Activated T-helper 1 cell treated with anti-CD3 and anti-CD28 coated beads, Interleukin-12 subunit alpha, Interleukin-12 subunit beta, Interleukin-2, Interleukin-4 antibody, amounts not matched to agents 30 ng/mL and 10 ng/mL and 1 ng/mL, durations not matched to agents 14 hours and 24 hours and 36 hours (primary cell): Measurements from ENCODE around the gene EPHB3. TPM values are rescaled to one million over a fixed set of nuclear protein-coding genes. Genes with fewer than 3 reads are reported as not detected.

Source experiments
- DNase-seq: peaks from one replicate; pipeline ENCODE4 v3.0.0; 2021; ENCODE audit warnings: low spot score
- H3K27ac Mint-ChIP-seq: one replicate; pipeline ENCODE4 v1.8.0; 2021; ENCODE audit warnings: mild to moderate bottlenecking, mixed read lengths
- H3K27me3 Mint-ChIP-seq: one replicate; pipeline ENCODE4 v1.8.0; 2022; ENCODE audit warnings: mild to moderate bottlenecking, moderate library complexity, mixed read lengths; ENCODE audit not compliant: insufficient read depth
- H3K36me3 Mint-ChIP-seq: one replicate; pipeline ENCODE4 v1.8.0; 2021; ENCODE audit warnings: low read depth, mixed read lengths
- H3K4me1 Mint-ChIP-seq: one replicate; pipeline ENCODE4 v1.8.0; 2021; ENCODE audit warnings: low read depth, mixed read lengths
- H3K4me3 Mint-ChIP-seq: one replicate; pipeline ENCODE4 v1.8.0; 2021; ENCODE audit warnings: mild to moderate bottlenecking, moderate library complexity, mixed read lengths
- H3K9me3 Mint-ChIP-seq: one replicate; pipeline ENCODE4 v1.8.0; 2021; ENCODE audit warnings: mixed read lengths
- intact Hi-C: fragments of 100-400 bp; cut with micrococcal nuclease; formaldehyde crosslinking; loops from one replicate; pipeline ENCODE4 v1.15.1; 2024
- total RNA-seq: library from RNA; stranded (reverse); gene quantifications from 2 replicates; pipeline ENCODE4 v1.2.3, GENCODE V29; 2022

EPHB3 gene
- total RNA-seq, 1 donor from 2014 or later: 0.31 TPM

- Mint-ChIP-seq H3K9me3 (no peaks in the 10 kb centered on the region), H3K27me3 (peaks cover 29% of the 10 kb centered on the region), H3K36me3 (no peaks in the 10 kb centered on the region), H3K4me3 (no peak overlapping the region), H3K27ac (no peak overlapping the region), H3K4me1 (no peaks in the 10 kb centered on the region)
- intact Hi-C loops: no loop called here
- no peak for DNase-seq
Observed at GRCh38 chr3:184537885-184538665, 23.5 kb upstream of the EPHB3 start.

DNA sequence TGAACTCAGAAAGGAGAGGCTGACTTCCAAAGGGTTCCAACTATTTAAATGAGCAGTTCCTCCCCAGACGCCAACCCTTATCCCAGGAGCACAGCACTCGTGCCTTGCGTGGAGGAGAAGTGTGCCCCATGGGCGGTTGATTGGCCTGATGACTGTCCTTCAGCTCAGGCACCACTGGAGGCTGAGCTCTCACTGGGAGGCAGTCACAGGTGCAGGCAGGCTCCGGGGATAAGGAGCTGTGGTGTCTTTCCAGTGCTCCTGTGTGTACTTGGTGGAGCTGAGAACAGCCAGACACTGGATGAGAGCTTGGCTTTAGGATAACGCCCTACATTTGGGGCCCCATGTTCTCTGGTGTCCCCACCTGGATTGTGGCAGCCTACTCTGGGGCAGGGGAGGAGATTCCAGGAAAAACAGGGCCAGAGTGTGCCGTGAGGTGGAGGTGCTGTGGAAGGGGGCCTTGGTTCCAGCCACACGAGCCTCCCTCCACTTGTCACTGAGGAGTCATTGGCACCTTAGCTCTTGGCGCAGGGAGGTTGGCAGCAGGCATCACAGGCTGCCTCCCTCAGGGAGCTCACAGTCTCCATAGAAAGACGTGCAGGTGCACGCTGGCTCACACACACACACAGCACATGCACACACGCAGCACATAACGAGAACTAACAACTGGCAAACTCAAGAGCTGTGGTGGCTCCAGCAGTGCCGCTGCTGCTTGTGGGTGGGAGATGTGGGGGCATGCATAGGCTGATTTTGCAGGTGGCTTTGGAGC is 22.7 kb upstream of the EPHB3 start:
- no peaks in the 10 kb centered on the region for H3K36me3 Mint-ChIP-seq
- H3K27ac Mint-ChIP-seq: no peak overlapping the region
- intact Hi-C loops: no loop called here
- DNase-seq: no peak
- peaks cover 33% of the 10 kb centered on the region for H3K27me3 Mint-ChIP-seq
- no peaks in the 10 kb centered on the region for H3K9me3 Mint-ChIP-seq
- H3K4me1 Mint-ChIP-seq: no peaks in the 10 kb centered on the region
- no peak overlapping the region for H3K4me3 Mint-ChIP-seq

- Mint-ChIP-seq H3K36me3 (no peaks in the 10 kb centered on the region), H3K4me1 (no peaks in the 10 kb centered on the region), H3K9me3 (no peaks in the 10 kb centered on the region), H3K27ac (no peak overlapping the region), H3K27me3 (peaks cover 30% of the 10 kb centered on the region), H3K4me3 (no peak overlapping the region)
- DNase-seq: no peak
- intact Hi-C loops: no loop called here
Observed at GRCh38 chr3:184539801-184540435, 21.7 kb upstream of the EPHB3 start.

- no peak overlapping the region for H3K4me3 Mint-ChIP-seq
- peak; percentile 55 for DNase-seq
- no peaks in the 10 kb centered on the region for H3K36me3 Mint-ChIP-seq
- H3K4me1 Mint-ChIP-seq: no peaks in the 10 kb centered on the region
- no peaks in the 10 kb centered on the region for H3K9me3 Mint-ChIP-seq
- no peak overlapping the region for H3K27ac Mint-ChIP-seq
- peaks cover 28% of the 10 kb centered on the region for H3K27me3 Mint-ChIP-seq
- intact Hi-C loops: no loop called here
Observed at GRCh38 chr3:184540777-184541681, 20.6 kb upstream of the EPHB3 start.

- H3K27ac Mint-ChIP-seq: no peak overlapping the region
- DNase-seq: no peak
- peaks cover 21% of the 10 kb centered on the region for H3K27me3 Mint-ChIP-seq
- H3K4me3 Mint-ChIP-seq: no peak overlapping the region
- H3K4me1 Mint-ChIP-seq: no peaks in the 10 kb centered on the region
- H3K36me3 Mint-ChIP-seq: no peaks in the 10 kb centered on the region
- no peaks in the 10 kb centered on the region for H3K9me3 Mint-ChIP-seq
- intact Hi-C loops: no loop called here
Observed at GRCh38 chr3:184541886-184542562, 19.6 kb upstream of the EPHB3 start.

DNA sequence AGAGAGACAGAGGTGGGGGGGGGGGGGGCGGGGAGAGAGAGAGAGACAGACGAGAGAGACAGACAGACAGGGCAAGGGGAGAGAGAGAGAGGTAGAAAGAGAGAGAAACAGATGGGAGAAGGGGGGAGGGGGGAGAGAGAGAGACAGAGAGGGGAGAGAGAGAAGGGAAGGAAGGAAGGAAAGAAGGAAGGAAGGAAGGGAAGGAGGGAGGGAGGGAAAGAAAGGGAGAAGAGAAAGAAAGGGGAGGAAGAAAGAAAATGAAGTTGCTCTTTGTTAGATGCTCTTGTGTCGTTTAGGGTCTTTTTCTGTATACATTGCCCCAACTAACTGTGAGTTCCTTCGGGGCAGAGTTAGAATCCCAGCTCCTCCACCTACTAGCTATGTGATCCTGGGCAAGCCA is 19.0 kb upstream of the EPHB3 start:
- H3K36me3 Mint-ChIP-seq: no peaks in the 10 kb centered on the region
- intact Hi-C loops: no loop called here

GRCh38 chr3:184543256-184543655 is 18.3 kb upstream of the EPHB3 start:
- Mint-ChIP-seq H3K27ac (no peak overlapping the region), H3K36me3 (no peaks in the 10 kb centered on the region), H3K4me3 (no peak overlapping the region), H3K4me1 (no peaks in the 10 kb centered on the region), H3K9me3 (no peaks in the 10 kb centered on the region), H3K27me3 (peaks cover 22% of the 10 kb centered on the region)
- no peak for DNase-seq
- intact Hi-C loops: no loop called here

More for the DNA sequence above, 19.0 kb upstream of the EPHB3 start:
- no peaks in the 10 kb centered on the region for H3K4me1 Mint-ChIP-seq
- peaks cover 25% of the 10 kb centered on the region for H3K27me3 Mint-ChIP-seq
- H3K27ac Mint-ChIP-seq: no peak overlapping the region
- no peak overlapping the region for H3K4me3 Mint-ChIP-seq
- H3K9me3 Mint-ChIP-seq: no peaks in the 10 kb centered on the region
- no peak for DNase-seq

- DNase-seq: peak; percentile 68
- Mint-ChIP-seq H3K4me3 (no peak overlapping the region), H3K27me3 (peaks cover 17% of the 10 kb centered on the region), H3K27ac (no peak overlapping the region), H3K4me1 (no peaks in the 10 kb centered on the region), H3K9me3 (no peaks in the 10 kb centered on the region), H3K36me3 (no peaks in the 10 kb centered on the region)
- intact Hi-C loops: loop anchor here (1.0 to 2.0 kb wide), 7 partner anchors 31 to 649 kb away; no protein-coding TSS in a partner anchor
Observed at GRCh38 chr3:184543843-184544512, 17.6 kb upstream of the EPHB3 start.

GRCh38 chr3:184544513-184544861 is 17.1 kb upstream of the EPHB3 start:
- Mint-ChIP-seq H3K4me1 (no peaks in the 10 kb centered on the region), H3K36me3 (no peaks in the 10 kb centered on the region), H3K9me3 (no peaks in the 10 kb centered on the region), H3K4me3 (no peak overlapping the region), H3K27me3 (peaks cover 17% of the 10 kb centered on the region), H3K27ac (no peak overlapping the region)
- intact Hi-C loops: loop anchor here (1.0 to 2.0 kb wide), 7 partner anchors 31 to 650 kb away; no protein-coding TSS in a partner anchor
- DNase-seq: no peak

GRCh38 chr3:184545769-184546168 is 15.8 kb upstream of the EPHB3 start:
- H3K4me1 Mint-ChIP-seq: no peaks in the 10 kb centered on the region
- no peak for DNase-seq
- H3K4me3 Mint-ChIP-seq: no peak overlapping the region
- no peaks in the 10 kb centered on the region for H3K9me3 Mint-ChIP-seq
- H3K27ac Mint-ChIP-seq: no peak overlapping the region
- no peaks in the 10 kb centered on the region for H3K36me3 Mint-ChIP-seq
- intact Hi-C loops: loop anchor here (2.0 kb wide), 2 partner anchors 183 to 651 kb away; no protein-coding TSS in a partner anchor
- H3K27me3 Mint-ChIP-seq: peaks cover 20% of the 10 kb centered on the region

DNA sequence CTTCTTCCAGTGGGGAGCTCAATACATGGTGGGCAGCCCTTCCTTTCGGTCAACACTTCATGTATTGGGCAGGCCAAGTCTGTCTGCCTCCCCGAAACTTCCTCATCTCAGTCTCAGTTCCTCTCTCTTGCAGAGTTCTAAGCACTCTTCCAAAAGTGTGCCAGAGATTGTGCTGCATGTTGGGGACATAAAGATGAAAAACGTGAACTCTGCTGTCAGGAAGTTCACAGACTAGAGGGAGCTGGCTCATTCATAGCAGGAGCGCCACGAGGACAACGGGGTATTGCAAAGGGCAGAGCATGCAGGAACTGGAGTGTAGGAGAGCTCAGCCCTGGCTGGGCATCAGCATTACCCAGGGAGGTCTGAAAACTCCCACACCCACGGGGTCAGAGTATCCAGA is 15.3 kb upstream of the EPHB3 start:
- Mint-ChIP-seq H3K27ac (no peak overlapping the region), H3K36me3 (no peaks in the 10 kb centered on the region), H3K27me3 (peaks cover 17% of the 10 kb centered on the region), H3K9me3 (no peaks in the 10 kb centered on the region), H3K4me3 (no peak overlapping the region), H3K4me1 (no peaks in the 10 kb centered on the region)
- intact Hi-C loops: no loop called here
- no peak for DNase-seq
